ENCODE data around the gene PRR13. TPM values are rescaled to one million over a fixed set of nuclear protein-coding genes. Genes with fewer than 3 reads are reported as not detected.
"Not testable (repeated sequence)": the region's sequence is repeated elsewhere in the genome, so short reads cannot be mapped to it uniquely, and the experiment has no call there.

Gene PRR13, protein sequence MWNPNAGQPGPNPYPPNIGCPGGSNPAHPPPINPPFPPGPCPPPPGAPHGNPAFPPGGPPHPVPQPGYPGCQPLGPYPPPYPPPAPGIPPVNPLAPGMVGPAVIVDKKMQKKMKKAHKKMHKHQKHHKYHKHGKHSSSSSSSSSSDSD
- 92.2 TPM for polyA plus RNA-seq (2013, experiment 1 of 4)
- polyA plus RNA-seq (2013, experiment 2 of 4): 99.3 TPM
- 75.8 TPM for polyA plus RNA-seq (2013, experiment 3 of 4)
- 91.5 TPM for polyA plus RNA-seq (2013, experiment 4 of 4)

DNA sequence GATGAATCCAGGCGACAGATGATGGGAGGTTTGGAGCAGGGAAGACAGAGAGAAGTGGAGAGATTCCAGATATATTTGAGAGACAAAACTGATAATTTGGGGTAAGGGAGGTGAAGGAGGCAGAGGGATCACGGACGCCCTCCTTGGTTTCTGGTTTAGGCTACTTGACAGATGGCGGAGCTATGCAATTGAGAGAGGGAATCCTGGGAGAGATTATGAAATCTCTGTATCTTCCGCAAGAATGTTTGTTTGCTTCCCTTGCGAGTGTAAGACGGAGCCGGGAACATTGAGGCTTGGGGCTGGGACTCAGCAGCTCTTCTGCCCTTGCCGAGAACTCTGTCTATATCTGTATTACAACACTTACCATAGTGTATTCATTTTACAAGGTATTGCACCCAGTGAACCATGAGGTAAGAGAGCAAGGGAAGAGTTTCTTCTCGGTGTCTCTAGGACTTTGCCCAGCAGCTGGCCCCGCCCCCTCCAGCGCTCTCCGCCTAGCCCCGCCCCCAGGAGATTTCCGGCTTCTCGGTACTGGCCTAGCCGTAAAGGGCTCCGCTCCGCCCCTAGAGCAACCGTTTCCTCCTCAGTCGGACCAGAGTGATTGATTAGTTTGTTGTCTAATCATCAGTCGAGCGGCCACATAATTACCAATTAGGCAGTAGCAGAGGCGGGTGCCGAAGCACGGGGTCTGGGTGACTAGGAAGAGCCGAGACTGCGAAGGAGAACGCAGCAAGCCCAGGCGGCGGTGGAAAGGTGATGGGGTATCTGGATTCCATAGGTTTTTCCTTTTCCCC is at the start of gene PRR13:
TSS of gene PRR13 (plus strand) at position 695 of the 794 bp plus-strand sequence. CDS start 981 bp downstream, outside the sequence.
- Histone ChIP-seq H3K9me3 (ENCODE audit: control insufficient read depth, low read length) (no peaks in the 10 kb centered on the region), H3K4me1 (ENCODE audit: control insufficient read depth, insufficient read depth, low read length) (peaks cover 3% of the 10 kb centered on the region), H3K36me3 (ENCODE audit: control insufficient read depth, insufficient read depth, low read length) (peaks cover 8% of the 10 kb centered on the region), H3K27me3 (ENCODE audit: control insufficient read depth, insufficient read depth, low read length, poor library complexity, severe bottlenecking) (no peaks in the 10 kb centered on the region), H3K27ac (ENCODE audit: insufficient read depth, low read depth, low read length, poor library complexity, severe bottlenecking) (peak within 1 kb of the TSS; percentile 78), H3K4me3 (ENCODE audit: insufficient read depth, low read depth, low read length) (peak within 1 kb of the TSS; percentile 57)
- 10 to 12% methylated on average over 31 of the region's 31 CpGs for WGBS, 2 experiments

DNA sequence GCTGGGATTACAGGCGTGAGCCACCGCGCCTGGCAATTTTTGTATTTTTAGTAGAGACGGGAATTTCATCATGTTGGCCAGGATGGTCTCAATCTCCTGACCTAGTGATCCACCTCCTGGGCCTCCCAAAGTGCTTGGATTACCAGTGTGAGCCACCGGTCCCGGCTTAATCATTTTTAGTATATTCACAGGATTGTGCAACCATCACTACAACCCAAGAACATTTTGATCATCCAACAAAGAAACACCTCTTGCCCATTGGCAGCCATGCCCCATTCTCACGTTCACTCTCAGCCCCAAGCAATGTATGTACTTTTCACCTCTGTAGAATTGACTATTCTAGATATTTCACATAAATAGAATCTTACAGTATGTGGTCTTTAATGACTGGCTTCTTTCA is 41.6 kb upstream of the PRR13 start:
- Histone ChIP-seq H3K27me3 (ENCODE audit: control insufficient read depth, insufficient read depth, low read length, poor library complexity, severe bottlenecking) (no peaks in the 10 kb centered on the region), H3K36me3 (ENCODE audit: control insufficient read depth, insufficient read depth, low read length) (no peaks in the 10 kb centered on the region), H3K27ac (ENCODE audit: insufficient read depth, low read depth, low read length, poor library complexity, severe bottlenecking) (no peak overlapping the region), H3K4me1 (ENCODE audit: control insufficient read depth, insufficient read depth, low read length) (no peaks in the 10 kb centered on the region), H3K9me3 (ENCODE audit: control insufficient read depth, low read length) (no peaks in the 10 kb centered on the region), H3K4me3 (ENCODE audit: insufficient read depth, low read depth, low read length) (no peak overlapping the region)
- 96 to 98% methylated on average over 7 of the region's 7 CpGs for WGBS, 2 experiments

DNA sequence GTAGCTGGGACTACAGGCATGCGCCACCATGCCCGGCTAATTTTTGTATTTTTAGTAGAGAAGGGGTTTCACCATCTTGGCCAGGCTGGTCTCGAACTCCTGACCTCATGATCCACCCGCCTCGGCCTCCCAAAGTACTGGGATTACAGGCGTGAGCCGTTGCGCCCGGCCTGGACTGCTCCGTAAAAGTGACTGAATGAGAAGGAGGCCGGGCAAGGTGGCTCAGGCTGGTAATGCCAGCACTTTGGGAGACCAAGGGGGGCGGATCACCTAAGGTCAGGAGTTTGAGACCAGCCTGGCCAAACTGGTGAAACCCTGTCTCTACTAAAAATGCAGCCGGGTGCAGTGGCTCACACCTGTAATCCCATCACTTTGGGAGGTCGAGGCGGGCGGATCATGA is 39.2 kb upstream of the PRR13 start:
- not testable (repeated sequence) for H3K9me3 ChIP-seq (ENCODE audit: control insufficient read depth, low read length); H3K27me3 ChIP-seq (ENCODE audit: control insufficient read depth, insufficient read depth, low read length, poor library complexity, severe bottlenecking); H3K4me3 ChIP-seq (ENCODE audit: insufficient read depth, low read depth, low read length); H3K4me1 ChIP-seq (ENCODE audit: control insufficient read depth, insufficient read depth, low read length); H3K27ac ChIP-seq (ENCODE audit: insufficient read depth, low read depth, low read length, poor library complexity, severe bottlenecking); H3K36me3 ChIP-seq (ENCODE audit: control insufficient read depth, insufficient read depth, low read length)
- WGBS, 2 experiments: 94 to 97% methylated on average over 16 of the region's 16 CpGs

DNA sequence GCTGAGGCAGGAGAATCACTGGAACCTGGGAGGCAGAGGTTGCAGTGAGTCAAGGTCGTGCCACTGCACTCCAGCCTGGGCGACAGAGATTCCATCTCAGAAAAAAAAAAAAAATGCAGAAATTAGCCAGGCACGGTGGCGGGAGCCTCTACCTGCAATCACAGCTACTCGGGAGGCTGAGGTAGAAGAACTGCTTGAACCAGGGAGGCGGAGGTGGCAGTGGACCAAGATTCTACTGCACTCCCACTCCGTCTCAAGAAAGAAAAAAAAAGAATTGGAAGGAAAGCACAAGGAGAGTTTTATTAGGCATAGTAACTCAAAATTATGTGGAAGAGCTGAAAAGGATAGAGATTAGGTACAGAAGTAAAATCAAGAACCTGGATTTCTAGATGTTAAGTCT is 38.7 kb upstream of the PRR13 start:
- Histone ChIP-seq H3K36me3 (ENCODE audit: control insufficient read depth, insufficient read depth, low read length) (peaks cover 9% of the 10 kb centered on the region), H3K4me1 (ENCODE audit: control insufficient read depth, insufficient read depth, low read length) (no peaks in the 10 kb centered on the region), H3K4me3 (ENCODE audit: insufficient read depth, low read depth, low read length) (no peak overlapping the region), H3K9me3 (ENCODE audit: control insufficient read depth, low read length) (no peaks in the 10 kb centered on the region), H3K27me3 (ENCODE audit: control insufficient read depth, insufficient read depth, low read length, poor library complexity, severe bottlenecking) (no peaks in the 10 kb centered on the region), H3K27ac (ENCODE audit: insufficient read depth, low read depth, low read length, poor library complexity, severe bottlenecking) (no peak overlapping the region)
- 95 to 98% methylated on average over 7 of the region's 7 CpGs for WGBS, 2 experiments

DNA sequence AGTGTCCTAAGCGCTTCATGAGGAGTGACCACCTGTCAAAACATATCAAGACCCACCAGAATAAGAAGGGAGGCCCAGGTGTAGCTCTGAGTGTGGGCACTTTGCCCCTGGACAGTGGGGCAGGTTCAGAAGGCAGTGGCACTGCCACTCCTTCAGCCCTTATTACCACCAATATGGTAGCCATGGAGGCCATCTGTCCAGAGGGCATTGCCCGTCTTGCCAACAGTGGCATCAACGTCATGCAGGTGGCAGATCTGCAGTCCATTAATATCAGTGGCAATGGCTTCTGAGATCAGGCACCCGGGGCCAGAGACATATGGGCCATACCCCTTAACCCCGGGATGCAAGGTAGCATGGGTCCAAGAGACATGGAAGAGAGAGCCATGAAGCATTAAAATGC is 30.6 kb upstream of the PRR13 start:
- no peak overlapping the region for H3K27ac ChIP-seq (ENCODE audit: insufficient read depth, low read depth, low read length, poor library complexity, severe bottlenecking)

DNA sequence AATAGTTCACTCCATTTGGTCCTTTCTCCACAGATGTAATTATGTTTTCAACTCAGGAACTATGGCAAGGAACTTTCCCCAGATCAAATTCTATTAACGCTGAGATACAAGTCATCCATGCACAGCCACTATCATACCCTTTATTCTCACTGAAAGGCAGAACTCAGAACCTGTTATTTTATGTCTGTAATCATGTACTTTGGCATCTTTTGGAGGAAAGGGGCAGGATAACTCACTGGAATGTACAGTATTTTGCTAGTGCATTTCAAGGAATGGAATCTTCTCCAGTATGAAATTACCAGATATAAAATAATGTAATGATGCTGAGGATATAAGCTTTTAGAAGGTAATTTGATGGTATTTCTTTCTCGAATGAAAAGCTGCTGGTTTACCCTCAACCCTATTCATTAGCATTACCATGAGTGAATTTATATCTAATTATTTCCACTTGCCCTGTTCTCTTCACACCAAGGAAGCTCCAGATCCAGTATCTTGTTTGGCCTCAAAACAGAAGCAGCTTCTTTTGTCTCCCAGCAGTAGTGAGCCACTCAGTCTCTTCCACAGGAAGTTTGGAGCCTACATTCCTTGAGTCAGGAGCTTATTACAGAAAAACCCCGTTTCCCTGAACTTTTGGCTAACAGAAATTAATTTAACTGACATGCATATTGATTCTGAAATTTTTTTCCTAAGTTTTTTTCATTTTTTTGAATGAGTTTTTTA is 27.9 kb upstream of the PRR13 start:
- Histone ChIP-seq H3K4me3 (ENCODE audit: insufficient read depth, low read depth, low read length) (no peak overlapping the region), H3K4me1 (ENCODE audit: control insufficient read depth, insufficient read depth, low read length) (peaks cover 22% of the 10 kb centered on the region), H3K27me3 (ENCODE audit: control insufficient read depth, insufficient read depth, low read length, poor library complexity, severe bottlenecking) (no peaks in the 10 kb centered on the region), H3K36me3 (ENCODE audit: control insufficient read depth, insufficient read depth, low read length) (peaks cover 27% of the 10 kb centered on the region), H3K27ac (ENCODE audit: insufficient read depth, low read depth, low read length, poor library complexity, severe bottlenecking) (peak overlapping the region; percentile 50), H3K9me3 (ENCODE audit: control insufficient read depth, low read length) (no peaks in the 10 kb centered on the region)
- WGBS, 2 experiments: 89 to 98% methylated on average over 3 of the region's 3 CpGs

More for the DNA sequence above, 30.6 kb upstream of the PRR13 start:
- WGBS, 2 experiments: 96 to 98% methylated on average over 5 of the region's 5 CpGs
- Histone ChIP-seq H3K36me3 (ENCODE audit: control insufficient read depth, insufficient read depth, low read length) (peaks cover 36% of the 10 kb centered on the region), H3K4me1 (ENCODE audit: control insufficient read depth, insufficient read depth, low read length) (peaks cover 22% of the 10 kb centered on the region), H3K4me3 (ENCODE audit: insufficient read depth, low read depth, low read length) (no peak overlapping the region), H3K9me3 (ENCODE audit: control insufficient read depth, low read length) (no peaks in the 10 kb centered on the region), H3K27me3 (ENCODE audit: control insufficient read depth, insufficient read depth, low read length, poor library complexity, severe bottlenecking) (no peaks in the 10 kb centered on the region)

DNA sequence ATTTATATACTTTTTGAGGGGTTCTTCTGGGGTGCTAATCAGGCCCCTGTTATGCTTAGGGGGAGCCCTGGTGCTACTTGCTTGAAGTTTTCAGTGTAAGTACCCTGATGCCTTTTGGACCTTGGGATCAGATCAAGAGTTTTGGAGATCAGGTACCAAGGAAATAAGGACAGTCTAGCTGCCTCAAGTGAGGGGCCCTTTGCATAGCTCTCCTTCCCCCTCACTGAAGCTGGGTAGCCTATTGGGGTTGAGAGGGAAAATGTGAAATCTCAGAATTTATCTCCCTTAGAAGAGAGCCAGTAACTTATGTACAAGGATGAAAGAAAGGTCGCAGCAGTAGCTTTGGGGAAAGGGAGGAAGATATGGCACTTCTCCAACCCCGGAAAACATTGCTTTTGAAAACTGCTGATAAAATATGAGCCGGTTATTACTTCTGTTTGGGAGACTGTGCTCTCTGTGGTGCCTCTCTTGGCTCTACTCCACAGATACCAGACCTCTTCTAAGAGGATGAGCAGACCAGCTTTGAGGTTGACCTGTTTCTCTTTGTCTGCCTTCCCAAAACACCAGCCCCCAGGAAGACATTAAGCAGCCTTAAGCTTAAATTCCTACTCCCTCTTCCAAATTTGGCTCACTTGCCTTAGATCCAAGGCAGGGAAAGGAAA is 26.6 kb upstream of the PRR13 start:
- peak overlapping the region; percentile 75 for H3K27ac ChIP-seq (ENCODE audit: insufficient read depth, low read depth, low read length, poor library complexity, severe bottlenecking)
- H3K4me3 ChIP-seq (ENCODE audit: insufficient read depth, low read depth, low read length): no peak overlapping the region
- peaks cover 22% of the 10 kb centered on the region for H3K4me1 ChIP-seq (ENCODE audit: control insufficient read depth, insufficient read depth, low read length)
- no peaks in the 10 kb centered on the region for H3K27me3 ChIP-seq (ENCODE audit: control insufficient read depth, insufficient read depth, low read length, poor library complexity, severe bottlenecking)
- WGBS, 2 experiments: 92 to 97% methylated on average over 3 of the region's 3 CpGs
- no peaks in the 10 kb centered on the region for H3K9me3 ChIP-seq (ENCODE audit: control insufficient read depth, low read length)
- peaks cover 18% of the 10 kb centered on the region for H3K36me3 ChIP-seq (ENCODE audit: control insufficient read depth, insufficient read depth, low read length)

DNA sequence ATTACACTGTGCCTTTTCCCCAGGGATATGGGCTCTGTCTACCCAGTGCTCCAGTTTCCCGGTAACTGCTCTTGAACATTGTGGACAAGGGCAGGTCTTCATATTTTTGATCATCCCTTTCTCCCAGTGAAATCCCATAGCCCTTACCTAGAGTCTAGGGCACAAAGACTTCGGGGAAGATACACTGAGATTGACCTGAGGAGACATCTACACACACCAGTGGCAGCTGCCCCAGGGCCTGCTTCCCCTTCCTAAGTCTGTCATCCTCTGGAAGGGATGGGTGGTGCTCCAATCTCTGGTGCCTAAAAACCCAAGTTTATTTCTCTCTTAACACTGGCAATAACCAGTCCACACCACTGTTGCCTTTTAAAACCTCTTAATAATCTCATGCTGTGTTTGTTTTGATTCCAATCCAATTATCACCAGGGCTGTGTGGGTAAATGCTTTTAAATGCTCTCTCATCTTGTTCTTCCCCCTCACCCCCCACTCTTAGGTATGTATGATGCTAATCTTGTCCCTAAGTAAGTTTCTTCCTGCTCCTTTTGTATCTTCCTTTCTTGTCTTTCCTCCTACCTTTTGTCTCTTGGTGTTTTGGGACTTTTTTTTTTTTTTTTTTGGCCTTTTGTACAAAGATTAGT is 25.7 kb upstream of the PRR13 start:
- not testable (repeated sequence) for H3K9me3 ChIP-seq (ENCODE audit: control insufficient read depth, low read length); H3K27me3 ChIP-seq (ENCODE audit: control insufficient read depth, insufficient read depth, low read length, poor library complexity, severe bottlenecking); H3K4me3 ChIP-seq (ENCODE audit: insufficient read depth, low read depth, low read length)
- H3K27ac ChIP-seq (ENCODE audit: insufficient read depth, low read depth, low read length, poor library complexity, severe bottlenecking): peak overlapping the region; percentile 69
- H3K4me1 ChIP-seq (ENCODE audit: control insufficient read depth, insufficient read depth, low read length): peaks cover 22% of the 10 kb centered on the region
- 81 to 83% methylated on average over 2 of the region's 2 CpGs for WGBS, 2 experiments
- H3K36me3 ChIP-seq (ENCODE audit: control insufficient read depth, insufficient read depth, low read length): peaks cover 11% of the 10 kb centered on the region

DNA sequence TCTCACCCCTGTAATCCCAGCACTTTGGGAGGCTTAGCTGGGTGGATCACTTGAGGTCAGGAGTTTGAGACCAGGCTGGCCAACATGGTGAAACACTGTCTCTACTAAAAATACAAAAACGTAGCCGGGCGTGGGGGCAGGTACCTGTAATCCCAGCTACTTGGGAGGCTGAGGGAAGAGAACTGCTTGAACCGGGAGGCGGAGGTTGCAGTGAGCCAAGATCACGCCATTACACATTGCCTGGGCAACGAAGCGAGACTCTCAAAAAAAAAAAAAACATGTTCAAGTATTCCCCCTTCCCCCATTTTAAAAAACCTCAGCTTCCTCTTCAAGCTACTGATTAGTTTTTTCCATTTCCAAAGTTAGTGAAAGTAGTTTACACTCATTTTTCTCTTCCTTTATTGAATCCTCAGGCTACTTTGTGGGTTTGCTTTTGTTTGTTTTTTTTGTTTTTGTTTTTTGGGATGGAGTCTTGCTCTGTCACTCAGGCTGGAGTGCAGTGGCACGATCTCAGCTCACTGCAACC is 24.2 kb upstream of the PRR13 start:
- not testable (repeated sequence) for H3K36me3 ChIP-seq (ENCODE audit: control insufficient read depth, insufficient read depth, low read length); H3K27ac ChIP-seq (ENCODE audit: insufficient read depth, low read depth, low read length, poor library complexity, severe bottlenecking); H3K27me3 ChIP-seq (ENCODE audit: control insufficient read depth, insufficient read depth, low read length, poor library complexity, severe bottlenecking); H3K4me3 ChIP-seq (ENCODE audit: insufficient read depth, low read depth, low read length); H3K9me3 ChIP-seq (ENCODE audit: control insufficient read depth, low read length)
- 95 to 97% methylated on average over 9 of the region's 9 CpGs for WGBS, 2 experiments
- peaks cover 22% of the 10 kb centered on the region for H3K4me1 ChIP-seq (ENCODE audit: control insufficient read depth, insufficient read depth, low read length)

Data from ectodermal cell (in vitro differentiated cells).